Large intestine (tissue), 3 donors: ENCODE data around the gene CFAP300. TPM values are rescaled to one million over a fixed set of nuclear protein-coding genes. Genes with fewer than 3 reads are reported as not detected.

Experiments
- DNase-seq, 2 donors: peaks; one replicate each; pipeline versions ENCODE4 v3.0.0 to v3.0.0-alpha.2; 2013
- H3K27ac ChIP-seq: one replicate; pipeline ENCODE4 v1.5.1; 2013; ENCODE audit warnings: low read length
- H3K27me3 ChIP-seq: 2 replicates; pipeline ENCODE4 v1.6.1; 2013; ENCODE audit warnings: low read length; ENCODE audit not compliant: control insufficient read depth, insufficient read depth
- H3K36me3 ChIP-seq: 2 replicates; pipeline ENCODE4 v1.6.1; 2013; ENCODE audit warnings: low read length; ENCODE audit not compliant: control insufficient read depth, insufficient read depth
- H3K4me1 ChIP-seq: one replicate; pipeline ENCODE4 v1.6.1; 2013; ENCODE audit warnings: low read length; ENCODE audit not compliant: control insufficient read depth, insufficient read depth
- H3K4me3 ChIP-seq: one replicate; pipeline ENCODE4 v1.5.1; 2013; ENCODE audit warnings: low read length
- H3K9me3 ChIP-seq: one replicate; pipeline ENCODE4 v1.6.1; 2013; ENCODE audit warnings: mild to moderate bottlenecking, low read depth, low read length, moderate library complexity; ENCODE audit not compliant: control insufficient read depth
- WGBS: methylation state at CpG from one replicate; pipeline ENCODE4 v1.1.5; 2013; ENCODE audit warnings: low lambda C conversion rate; ENCODE audit not compliant: insufficient coverage; 5-methylcytosine and 5-hydroxymethylcytosine counted together
- polyA plus RNA-seq: library from polyadenylated mRNA; unstranded; fragments of 120-200 nt; gene quantifications from one replicate; pipeline ENCODE4 v1.2.1, GENCODE V29; 2013

Gene CFAP300
- polyA plus RNA-seq, 1 donor: 1.9 TPM

- Histone ChIP-seq H3K4me1 (no peaks in the 10 kb centered on the region), H3K4me3 (no peak overlapping the region), H3K9me3 (peaks cover 27% of the 10 kb centered on the region), H3K27ac (no peak overlapping the region), H3K27me3 (no peaks in the 10 kb centered on the region), H3K36me3 (no peaks in the 10 kb centered on the region)
- 71% methylated on average over 1 of the region's 1 CpG for WGBS
- no peak for DNase-seq
Observed at GRCh38 chr11:102071497-102072472, 24.5 kb downstream of the CFAP300 start.

- WGBS: no CpG with 5 or more reads among the region's 2 CpGs
- Histone ChIP-seq H3K9me3 (peaks cover 27% of the 10 kb centered on the region), H3K36me3 (no peaks in the 10 kb centered on the region), H3K27ac (no peak overlapping the region), H3K27me3 (no peaks in the 10 kb centered on the region), H3K4me3 (no peak overlapping the region), H3K4me1 (no peaks in the 10 kb centered on the region)
- DNase-seq: no peak
Observed at GRCh38 chr11:102073253-102073652, 26.0 kb downstream of the CFAP300 start.

GRCh38 chr11:102079625-102080024 is 32.4 kb downstream of the CFAP300 start:
- no peaks in the 10 kb centered on the region for H3K9me3 ChIP-seq
- no peaks in the 10 kb centered on the region for H3K4me1 ChIP-seq
- H3K27ac ChIP-seq: no peak overlapping the region
- H3K27me3 ChIP-seq: no peaks in the 10 kb centered on the region
- no peaks in the 10 kb centered on the region for H3K36me3 ChIP-seq
- no peak overlapping the region for H3K4me3 ChIP-seq
- DNase-seq: no peak

- DNase-seq: no peak
- no peak overlapping the region for H3K27ac ChIP-seq
- no peaks in the 10 kb centered on the region for H3K9me3 ChIP-seq
- WGBS: no CpG with 5 or more reads among the region's 7 CpGs
- no peaks in the 10 kb centered on the region for H3K4me1 ChIP-seq
- H3K4me3 ChIP-seq: no peak overlapping the region
- H3K36me3 ChIP-seq: no peaks in the 10 kb centered on the region
- no peaks in the 10 kb centered on the region for H3K27me3 ChIP-seq
Observed at GRCh38 chr11:102081313-102081712, 34.1 kb downstream of the CFAP300 start.

- H3K4me1 ChIP-seq: no peaks in the 10 kb centered on the region
- WGBS: no CpG with 5 or more reads among the region's 7 CpGs
- H3K27me3 ChIP-seq: no peaks in the 10 kb centered on the region
- H3K36me3 ChIP-seq: no peaks in the 10 kb centered on the region
- no peak overlapping the region for H3K27ac ChIP-seq
- no peak overlapping the region for H3K4me3 ChIP-seq
- no peak for DNase-seq
- H3K9me3 ChIP-seq: no peaks in the 10 kb centered on the region
Observed at GRCh38 chr11:102085864-102086551, 38.8 kb downstream of the CFAP300 start.

- H3K36me3 ChIP-seq: no peaks in the 10 kb centered on the region
- H3K27ac ChIP-seq: no peak overlapping the region
- H3K9me3 ChIP-seq: no peaks in the 10 kb centered on the region
- H3K27me3 ChIP-seq: no peaks in the 10 kb centered on the region
- no peak overlapping the region for H3K4me3 ChIP-seq
- WGBS: 100% methylated on average over 1 of the region's 1 CpG
- DNase-seq: no peak
- H3K4me1 ChIP-seq: no peaks in the 10 kb centered on the region
Observed at GRCh38 chr11:102097186-102097585, 49.9 kb downstream of the CFAP300 start.

GRCh38 chr11:102099755-102100154 is 52.5 kb downstream of the CFAP300 start:
- no peaks in the 10 kb centered on the region for H3K4me1 ChIP-seq
- no peaks in the 10 kb centered on the region for H3K27me3 ChIP-seq
- H3K9me3 ChIP-seq: no peaks in the 10 kb centered on the region
- WGBS: no CpG with 5 or more reads among the region's 2 CpGs
- no peak overlapping the region for H3K4me3 ChIP-seq
- no peaks in the 10 kb centered on the region for H3K36me3 ChIP-seq
- no peak for DNase-seq
- H3K27ac ChIP-seq: no peak overlapping the region

GRCh38 chr11:102108734-102109440 is 61.6 kb downstream of the CFAP300 start:
- Histone ChIP-seq H3K27ac (no peak overlapping the region), H3K4me3 (no peak overlapping the region), H3K27me3 (no peaks in the 10 kb centered on the region), H3K9me3 (no peaks in the 10 kb centered on the region), H3K36me3 (no peaks in the 10 kb centered on the region), H3K4me1 (peaks cover 3% of the 10 kb centered on the region)
- DNase-seq: no peak
- WGBS: 88% methylated on average over 1 of the region's 3 CpGs

GRCh38 chr11:102109896-102110760 is 62.9 kb downstream of the CFAP300 start, which contains the start of gene YAP1:
Gene YAP1, plus strand, starts transcription at chr11:102110447. Its CDS starts 402 bp downstream, at chr11:102110849.
- DNase-seq: peak; percentile 91 to 99
- 0% methylated on average over 6 of the region's 104 CpGs for WGBS
- Histone ChIP-seq H3K27ac (peak within 1 kb of the TSS; percentile 95), H3K4me3 (peak within 1 kb of the TSS; percentile 93), H3K27me3 (no peaks in the 10 kb centered on the region), H3K36me3 (peaks cover 3% of the 10 kb centered on the region), H3K9me3 (no peaks in the 10 kb centered on the region), H3K4me1 (peaks cover 11% of the 10 kb centered on the region)

GRCh38 chr11:102110761-102111010 is 63.4 kb downstream of the CFAP300 start:
- no CpG with 5 or more reads among the region's 31 CpGs for WGBS
- Histone ChIP-seq H3K36me3 (peaks cover 3% of the 10 kb centered on the region), H3K4me1 (peaks cover 14% of the 10 kb centered on the region), H3K27ac (peak overlapping the region; percentile 78), H3K4me3 (peak overlapping the region; percentile 93), H3K27me3 (no peaks in the 10 kb centered on the region), H3K9me3 (no peaks in the 10 kb centered on the region)
- no peak for DNase-seq
